HEK293 (cell line): ENCODE data around the gene PCDHAC1.

ENCODE experiments used
- CTCF ChIP-seq: fragments of 450-650 bp; formaldehyde crosslinking; IDR thresholded peaks from 2 replicates; pipeline ENCODE4 v1.5.1; 2016; ENCODE audit warnings: missing biosample characterization, missing genetic modification characterization
- OVOL3 ChIP-seq: fragments of 450-650 bp; formaldehyde crosslinking; IDR thresholded peaks from 2 replicates; pipeline ENCODE4 v1.5.1; 2016; ENCODE audit warnings: missing biosample characterization, missing genetic modification characterization
- PATZ1 ChIP-seq: fragments of 450-650 bp; formaldehyde crosslinking; IDR thresholded peaks from 2 replicates; pipeline ENCODE4 v1.5.1; 2016; ENCODE audit warnings: missing biosample characterization, missing genetic modification characterization
- ZNF112 ChIP-seq: fragments of 450-650 bp; formaldehyde crosslinking; IDR thresholded peaks from 2 replicates; pipeline ENCODE4 v1.5.0; 2017; ENCODE audit warnings: missing biosample characterization, missing genetic modification characterization
- ZNF175 ChIP-seq: fragments of 450-650 bp; formaldehyde crosslinking; IDR thresholded peaks from 2 replicates; pipeline ENCODE4 v1.5.1; 2016; ENCODE audit warnings: missing biosample characterization, missing genetic modification characterization

GRCh38 chr5:140964356-140964755 is 38.3 kb downstream of the PCDHAC1 start:
- TF ChIP-seq CTCF (tag by site-specific recombination) (no peak), ZNF175 (no peak), PATZ1 (tag by site-specific recombination) (no peak), ZNF112 (tag by site-specific recombination) (no peak), OVOL3 (no peak)
